IMR-90 (cell line): ENCODE results near the gene PXDC1. TPM values are rescaled to one million over a fixed set of nuclear protein-coding genes. Genes with fewer than 3 reads are reported as not detected.

ENCODE experiments used
- ATAC-seq: fragments of 200-7000 bp; cut with Tn5 transposase; 2 replicates; pipeline ENCODE4 v1.9.1; 2020; ENCODE audit warnings: low read depth, mild to moderate bottlenecking, moderate library complexity
- BruUV-seq: library from RNA; stranded (reverse); fragments of 400-500 nt; replicated peaks from 2 replicates; lab custom pipeline; 2021; lab: Mats Ljungman, UMichigan
- CTCF ChIA-PET: fragments of 300-600 bp; formaldehyde crosslinking; extraction: SDS; loops from one replicate; lab custom pipeline; 2021; ENCODE audit warnings: antibody characterized with exemption; lab: Yijun Ruan, JAX
- POLR2A ChIA-PET: fragments of 300-600 bp; sonication (Branson Sonifier 250); formaldehyde crosslinking; loops from one replicate; lab custom pipeline; 2022; ENCODE audit warnings: antibody characterized with exemption; ENCODE audit not compliant: unreplicated experiment; lab: Charles Lee
- DNase-seq: peaks from one replicate; pipeline ENCODE4 v3.0.0; 2013
- H2AFZ ChIP-seq: replicated peaks from 2 replicates; pipeline ENCODE3; 2013; ENCODE audit warnings: low read length, mild to moderate bottlenecking; ENCODE audit not compliant: poor library complexity
- H2AK5ac ChIP-seq: 2 replicates; pipeline ENCODE4 v1.6.1; 2013; ENCODE audit warnings: low read depth, low read length, inconsistent platforms
- H2AK9ac ChIP-seq: replicated peaks from 2 replicates; pipeline ENCODE3; 2013; ENCODE audit warnings: mild to moderate bottlenecking, low read depth, low read length, moderate library complexity; ENCODE audit not compliant: poor library complexity
- H2BK120ac ChIP-seq: 2 replicates; pipeline ENCODE4 v1.6.1; 2013; ENCODE audit warnings: low read depth, low read length, inconsistent platforms
- H2BK15ac ChIP-seq: 3 replicates; pipeline ENCODE4 v1.6.1; 2013; ENCODE audit warnings: low read depth, low read length, inconsistent platforms
- H2BK20ac ChIP-seq: 2 replicates; pipeline ENCODE4 v1.6.1; 2013; ENCODE audit warnings: low read depth, mild to moderate bottlenecking, inconsistent platforms, low read length, moderate library complexity
- H2BK5ac ChIP-seq: 2 replicates; pipeline ENCODE4 v1.6.1; 2013; ENCODE audit warnings: mild to moderate bottlenecking, low read depth, low read length, inconsistent platforms; ENCODE audit not compliant: poor library complexity, severe bottlenecking
- H3K14ac ChIP-seq: replicated peaks from 2 replicates; pipeline ENCODE4 v1.6.1; 2013; ENCODE audit warnings: low read depth, low read length, inconsistent platforms
- H3K18ac ChIP-seq: 2 replicates; pipeline ENCODE4 v1.6.1; 2013; ENCODE audit warnings: low read depth, low read length, control low read depth
- H3K23ac ChIP-seq: 2 replicates; pipeline ENCODE4 v1.6.1; 2013; ENCODE audit warnings: low read depth, low read length, inconsistent platforms
- H3K27ac ChIP-seq: 2 replicates; pipeline ENCODE4 v1.5.1; 2013; ENCODE audit warnings: mild to moderate bottlenecking, control low read depth, low read length; ENCODE audit not compliant: insufficient read depth
- H3K27me3 ChIP-seq: 2 replicates; pipeline ENCODE4 v1.6.1; 2013; ENCODE audit warnings: low read length; ENCODE audit not compliant: control insufficient read depth, insufficient read depth
- H3K36me3 ChIP-seq: 2 replicates; pipeline ENCODE4 v1.6.1; 2013; ENCODE audit warnings: low read length, mixed read lengths; ENCODE audit not compliant: control insufficient read depth, insufficient read depth
- H3K4ac ChIP-seq: 2 replicates; pipeline ENCODE4 v1.6.1; 2013; ENCODE audit warnings: low read depth, low read length, inconsistent platforms
- H3K4me1 ChIP-seq: 2 replicates; pipeline ENCODE4 v1.6.1; 2013; ENCODE audit warnings: low read length, mixed read lengths; ENCODE audit not compliant: control insufficient read depth, insufficient read depth
- H3K4me2 ChIP-seq: 2 replicates; pipeline ENCODE4 v1.6.1; 2013; ENCODE audit warnings: low read depth, mild to moderate bottlenecking, control low read depth, low read length, moderate library complexity
- H3K4me3 ChIP-seq: 2 replicates; pipeline ENCODE4 v1.5.1; 2013; ENCODE audit warnings: low read depth, mild to moderate bottlenecking, control low read depth, low read length, moderate library complexity; ENCODE audit not compliant: insufficient read depth
- H3K56ac ChIP-seq: 2 replicates; pipeline ENCODE4 v1.6.1; 2013; ENCODE audit warnings: low read length, inconsistent platforms; ENCODE audit not compliant: insufficient read depth; ENCODE audit errors: extremely low read depth
- H3K79me1 ChIP-seq, 2 experiments: 2 replicates each; pipeline ENCODE4 v1.6.1; 2013; ENCODE audit warnings: low read length in 2 of 2, inconsistent platforms in 1 of 2, low read depth in 1 of 2
- H3K9ac ChIP-seq: 2 replicates; pipeline ENCODE4 v1.6.1; 2013; ENCODE audit warnings: low read depth, low read length, control low read depth
- H3K9me1 ChIP-seq: 2 replicates; pipeline ENCODE4 v1.6.1; 2013; ENCODE audit warnings: low read length, inconsistent platforms; ENCODE audit not compliant: insufficient read depth
- H3K9me3 ChIP-seq: 2 replicates; pipeline ENCODE4 v1.6.1; 2013; ENCODE audit warnings: low read length; ENCODE audit not compliant: control insufficient read depth, insufficient read depth
- H4K20me1 ChIP-seq: 2 replicates; pipeline ENCODE4 v1.6.1; 2013; ENCODE audit warnings: low read length, inconsistent platforms; ENCODE audit not compliant: insufficient read depth
- H4K5ac ChIP-seq: 2 replicates; pipeline ENCODE4 v1.6.1; 2013; ENCODE audit warnings: mild to moderate bottlenecking, low read depth, low read length, control low read depth
- H4K8ac ChIP-seq, 2 experiments: 2 replicates each; pipeline ENCODE4 v1.6.1; 2013; ENCODE audit warnings: low read depth in 2 of 2, low read length in 2 of 2, control low read depth in 1 of 2, inconsistent platforms in 1 of 2
- H4K91ac ChIP-seq: 2 replicates; pipeline ENCODE4 v1.6.1; 2013; ENCODE audit warnings: low read depth, low read length, inconsistent platforms; ENCODE audit not compliant: insufficient read depth
- BHLHE40 ChIP-seq: fragments of 150-350 bp; IDR thresholded peaks from 2 replicates; pipeline ENCODE4 v1.6.1; 2016; ENCODE audit warnings: mild to moderate bottlenecking, low read depth, low read length
- CEBPB ChIP-seq: IDR thresholded peaks from 2 replicates; pipeline ENCODE4 v1.6.1; 2012; ENCODE audit warnings: low read depth, low read length, improper control_type of control experiment
- CTCF ChIP-seq: conservative IDR thresholded peaks from 2 replicates; pipeline ENCODE4 v1.5.1; 2012; ENCODE audit warnings: mild to moderate bottlenecking, low read depth, low read length, improper control_type of control experiment
- ELK1 ChIP-seq: fragments of 150-350 bp; IDR thresholded peaks from 2 replicates; pipeline ENCODE4 v1.6.1; 2016; ENCODE audit warnings: low read depth, mild to moderate bottlenecking, low read length, moderate library complexity, borderline replicate concordance
- MXI1 ChIP-seq: IDR thresholded peaks from 2 replicates; pipeline ENCODE4 v1.6.1; 2012; ENCODE audit warnings: low read depth, mild to moderate bottlenecking, low read length, moderate library complexity, borderline replicate concordance
- NFE2L2 ChIP-seq: fragments of 150-350 bp; IDR thresholded peaks from 2 replicates; pipeline ENCODE4 v1.6.1; 2016; ENCODE audit warnings: low read depth, mild to moderate bottlenecking, low read length
- WGBS, 2 experiments: methylation state at CpG; one replicate each; pipeline versions ENCODE4 v1.1.5 to v1.1.7; 2013; ENCODE audit warnings: missing lambda C conversion rate in 2 of 2; ENCODE audit not compliant: insufficient read length in 1 of 2; ENCODE audit errors: extremely low coverage in 2 of 2; 5-methylcytosine and 5-hydroxymethylcytosine counted together
- dilution Hi-C: fragments of 300-500 bp; cut with HindIII; formaldehyde crosslinking; loops from one replicate; pipeline ENCODE4 v1.14.3; 2018; ENCODE audit warnings: low sequenced_read_pairs; ENCODE audit not compliant: unreplicated experiment
- in situ Hi-C: fragments of 300-500 bp; cut with MboI; formaldehyde crosslinking; loops from 3 replicates; pipeline ENCODE4 v1.14.3; 2019; ENCODE audit warnings: low sequenced_read_pairs, inconsistent platforms, mixed read lengths
- intact Hi-C: fragments of 100-400 bp; cut with micrococcal nuclease; formaldehyde crosslinking; loops from 2 replicates; pipeline ENCODE4 v1.10.0; 2022
- polyA plus RNA-seq, 3 experiments: library from polyadenylated mRNA; depleted of rRNA; stranded (reverse); fragments of >200 nt; gene quantifications; 2 replicates each; pipeline ENCODE4 v1.2.3, GENCODE V29; 2012; ENCODE audit warnings: low replicate concordance in 1 of 3
- total RNA-seq: library from RNA; depleted of rRNA; stranded (reverse); fragments of >200 nt; gene quantifications from 2 replicates; pipeline ENCODE4 v1.2.3, GENCODE V29; 2012

PXDC1 gene
- total and polyA plus RNA-seq, 2 of the 4 experiments (the other 2 are of a cell fraction) = 63.3 to 72.2 TPM

GRCh38 chr6:3683331-3683730, 68.2 kb downstream of the PXDC1 start:
- Histone ChIP-seq H3K4me2 (no peak overlapping the region), H2BK120ac (no peak overlapping the region), H3K79me1 (no peaks in the 10 kb centered on the region), H3K36me3 (no peaks in the 10 kb centered on the region), H3K14ac (no peak overlapping the region), H3K4me3 (no peak overlapping the region), H3K27me3 (peaks cover 22% of the 10 kb centered on the region), H3K4ac (no peak overlapping the region), H4K91ac (no peak overlapping the region), H2BK20ac (no peak overlapping the region), H3K27ac (no peak overlapping the region), H4K5ac (no peak overlapping the region), H4K8ac (no peak overlapping the region), H3K9me1 (no peaks in the 10 kb centered on the region), H2AFZ (no peak overlapping the region), H2AK9ac (no peak overlapping the region), H2AK5ac (no peak overlapping the region), H3K18ac (no peak overlapping the region), H3K9me3 (peaks cover 9% of the 10 kb centered on the region), H3K56ac (no peak overlapping the region), H3K23ac (no peak overlapping the region), H2BK15ac (no peak overlapping the region), H4K20me1 (no peaks in the 10 kb centered on the region), H2BK5ac (no peak overlapping the region), H3K9ac (no peak overlapping the region), H3K4me1 (no peaks in the 10 kb centered on the region)
- 38% methylated on average over 2 of the region's 6 CpGs; no CpG with 5 or more reads in 1 of the 2 experiments for WGBS, 2 experiments
- no TSS peak for BruUV-seq
- intact Hi-C loops (no loop called here), in situ Hi-C loops (no loop called here), dilution Hi-C loops (no loop called here)
- no peak for TF ChIP-seq NFE2L2
- no peak for TF ChIP-seq BHLHE40
- no peak for TF ChIP-seq MXI1
- no peak for TF ChIP-seq CTCF
- TF ChIP-seq CEBPB = no peak
- no peak for TF ChIP-seq ELK1
- no peak for DNase-seq
- no peak for ATAC-seq
- POLR2A ChIA-PET = no interaction called here
- CTCF ChIA-PET = no interaction called here
